HG02885 (cell line): ENCODE measurements around the gene SCYGR7.
"Not testable (repeated sequence)": the region's sequence is repeated elsewhere in the genome, so short reads cannot be mapped to it uniquely, and the experiment has no call there.

Experiments used
- ATAC-seq: cut with Tn5 transposase; IDR thresholded peaks from one replicate; pipeline ENCODE4 v1.9.1; 2021; ENCODE audit warnings: mild to moderate bottlenecking; ENCODE audit not compliant: unreplicated experiment, poor library complexity

SCYGR7 gene

DNA sequence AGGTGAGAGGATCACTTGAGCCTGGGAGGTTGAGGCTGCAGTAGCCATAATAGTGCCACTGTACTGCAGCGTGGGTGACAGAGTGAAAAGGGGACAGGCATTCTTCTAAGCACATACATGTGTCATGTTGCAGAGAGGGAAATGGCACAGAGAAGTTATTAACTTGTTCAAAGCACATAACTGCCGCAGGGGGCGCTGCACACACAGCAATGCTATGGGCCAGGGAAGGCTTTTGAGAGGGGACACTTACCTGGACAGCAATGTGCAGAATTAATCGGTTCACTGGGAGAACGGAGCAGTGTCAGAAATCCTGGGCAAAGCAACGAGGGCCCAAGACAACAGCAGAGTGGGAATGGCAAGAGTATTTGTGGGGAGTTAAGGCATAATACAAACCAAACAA is 19.9 kb downstream of the SCYGR7 start:
- ATAC-seq = peak; percentile 66

GRCh38 chr2:227756261-227756660 is 28.1 kb downstream of the SCYGR7 start:
- not testable (repeated sequence) for ATAC-seq

DNA sequence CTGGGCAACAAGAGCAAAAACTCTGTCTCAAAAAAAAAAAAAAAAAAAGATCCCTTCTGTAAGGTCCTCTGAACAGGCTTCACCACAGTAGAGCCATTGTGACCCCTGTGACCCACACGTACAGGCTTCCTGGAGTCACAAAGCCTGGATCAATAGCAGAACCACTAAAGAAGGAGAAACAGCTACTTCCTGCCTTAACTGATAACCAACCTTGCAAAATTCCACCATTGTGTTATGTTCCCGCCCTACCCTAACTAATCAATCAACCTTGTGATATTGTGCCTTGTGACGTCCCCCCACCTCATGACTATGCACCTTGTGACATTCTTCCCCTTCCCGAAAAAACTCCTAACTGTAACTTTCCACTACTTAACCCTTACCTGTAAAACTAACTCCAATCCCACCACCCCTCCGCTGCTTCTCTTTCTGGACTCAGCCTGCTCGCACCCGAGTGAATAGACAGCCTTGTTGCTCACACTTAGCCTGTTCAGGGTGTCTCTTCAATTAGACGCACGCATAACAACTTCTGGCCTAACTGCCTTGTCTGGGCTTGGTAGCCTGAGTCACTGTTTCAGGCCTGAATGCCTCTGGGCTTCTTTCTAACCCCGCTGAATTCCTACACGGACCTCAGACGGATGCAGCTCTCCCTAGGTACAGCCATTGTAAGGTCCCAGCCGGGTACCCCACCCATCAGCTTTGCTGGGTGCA is 31.4 kb downstream of the SCYGR7 start:
- no peak for ATAC-seq

GRCh38 chr2:227761740-227762476 is 33.8 kb downstream of the SCYGR7 start:
- ATAC-seq = no peak

GRCh38 chr2:227765788-227766372 is 37.7 kb downstream of the SCYGR7 start:
- peak; percentile 24 for ATAC-seq

- ATAC-seq = peak; percentile 99
Measured at GRCh38 chr2:227766373-227766883, 38.3 kb downstream of the SCYGR7 start.

DNA sequence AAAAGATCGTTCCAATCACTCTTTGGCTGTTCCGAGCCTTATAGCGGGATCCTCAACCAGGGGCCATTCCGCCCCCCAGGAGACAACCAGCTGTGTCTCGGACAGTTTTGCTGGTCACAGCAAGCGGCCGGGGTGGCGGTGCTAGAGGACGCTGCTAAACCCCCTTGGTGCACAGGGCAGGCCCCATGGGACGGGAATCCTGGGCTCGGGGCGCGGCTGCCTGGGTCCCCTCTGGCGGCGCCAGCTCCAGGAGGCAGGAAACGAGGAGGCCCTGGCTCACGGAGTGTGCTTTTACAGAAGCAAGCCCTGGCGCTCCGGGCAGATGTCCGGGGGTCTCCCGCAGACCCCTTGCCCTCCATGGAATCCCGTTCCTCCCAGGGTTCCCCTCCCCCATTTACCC is 39.7 kb downstream of the SCYGR7 start:
- no peak for ATAC-seq

DNA sequence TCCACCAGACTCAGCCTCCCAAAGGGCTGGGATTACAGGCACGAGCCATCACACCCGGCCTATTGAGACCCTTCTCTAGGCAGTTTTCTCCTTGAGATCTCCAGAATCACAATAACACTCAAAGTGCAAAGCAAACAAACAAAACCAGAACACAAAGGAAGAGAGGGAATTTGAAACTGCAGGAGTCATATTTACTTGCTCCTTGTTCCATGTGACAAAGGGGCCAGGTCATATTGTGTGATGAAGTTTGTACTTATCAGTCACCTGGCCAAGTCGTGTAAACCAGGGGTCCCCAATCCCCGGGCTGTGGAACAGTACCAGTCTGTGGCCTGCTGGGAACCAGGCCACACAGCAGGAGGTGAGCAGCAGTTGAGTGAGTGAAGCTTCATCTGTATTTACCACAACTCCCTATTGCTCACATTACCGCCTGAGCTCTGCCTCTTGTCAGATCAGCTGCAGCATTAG is 44.1 kb downstream of the SCYGR7 start:
- no peak for ATAC-seq

GRCh38 chr2:227772932-227773331 is 44.8 kb downstream of the SCYGR7 start:
- no peak for ATAC-seq

DNA sequence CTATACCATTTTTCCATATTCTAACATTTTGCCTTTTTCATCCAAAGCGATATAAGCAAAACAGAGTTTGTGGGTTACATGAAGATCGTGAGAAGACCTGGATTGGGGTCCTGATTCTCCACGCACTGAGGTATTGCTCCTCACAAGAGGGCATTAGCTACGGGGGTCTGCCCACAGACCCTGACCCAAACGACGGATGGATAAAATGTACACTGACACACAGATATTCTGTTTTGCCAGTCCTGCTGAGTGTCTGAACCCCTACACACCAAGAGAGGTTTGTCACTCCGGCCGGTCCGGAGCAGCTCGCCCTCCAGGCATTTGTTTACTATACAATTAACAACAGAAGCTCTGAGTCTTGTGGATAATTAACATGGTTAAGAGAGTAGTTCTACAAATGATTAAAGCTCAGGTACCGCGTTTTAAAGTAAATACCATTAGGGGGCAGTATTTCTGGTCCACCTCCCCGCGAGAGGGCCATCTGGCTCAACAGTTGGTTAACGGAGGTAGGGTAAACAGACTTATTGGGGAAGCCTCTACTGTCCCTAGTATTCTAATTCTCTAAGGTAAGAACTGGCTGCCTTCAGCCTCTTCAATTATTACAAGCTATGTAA is 46.0 kb downstream of the SCYGR7 start:
- peak; percentile 70 for ATAC-seq

GRCh38 chr2:227774895-227775842 is 47.0 kb downstream of the SCYGR7 start:
- no peak for ATAC-seq
